HG03432 (cell line): ENCODE results near the gene MSANTD7.
"Not testable (repeated sequence)": the region's sequence is repeated elsewhere in the genome, so short reads cannot be mapped to it uniquely, and the experiment has no call there.

Source experiments
- ATAC-seq: cut with Tn5 transposase; IDR thresholded peaks from one replicate; pipeline ENCODE4 v1.9.1; 2021; ENCODE audit warnings: mild to moderate bottlenecking, moderate library complexity; ENCODE audit not compliant: unreplicated experiment

Gene MSANTD7

DNA sequence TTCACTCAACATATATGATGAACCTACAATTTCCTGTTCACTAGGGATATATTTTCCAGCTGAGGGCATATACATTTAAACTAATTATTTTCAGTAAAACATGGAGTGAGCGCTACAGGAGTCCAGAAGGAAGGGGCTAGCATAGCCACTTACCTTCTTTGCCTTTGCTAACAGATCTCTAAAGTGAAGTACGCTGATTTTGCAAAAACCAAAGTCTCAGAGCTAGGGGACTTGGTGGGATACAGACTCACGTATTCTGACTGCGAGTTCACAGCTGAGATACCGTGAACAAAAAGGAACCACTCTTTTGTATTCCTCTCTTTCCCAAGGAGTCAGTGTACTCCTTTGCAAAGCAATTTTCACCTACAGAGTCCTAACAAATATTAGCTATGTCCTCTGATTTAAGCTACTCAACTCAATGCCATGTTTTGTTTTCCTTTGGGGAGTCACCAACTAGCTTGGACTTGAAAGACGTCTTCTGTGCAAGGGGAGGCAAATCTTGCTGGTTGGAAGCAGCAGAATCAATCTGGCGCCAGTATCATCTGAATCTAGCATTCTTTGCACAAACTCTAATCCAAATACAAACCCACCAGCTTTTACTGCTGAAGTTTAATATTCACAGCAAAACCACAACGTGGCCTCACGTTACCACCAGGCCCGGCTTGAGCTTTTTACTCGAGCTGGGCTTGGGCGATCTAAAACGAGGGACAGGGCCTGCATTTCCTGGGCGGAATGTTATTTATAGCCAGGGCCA lies 926 bp upstream of the MSANTD7 start:
- no peak for ATAC-seq

DNA sequence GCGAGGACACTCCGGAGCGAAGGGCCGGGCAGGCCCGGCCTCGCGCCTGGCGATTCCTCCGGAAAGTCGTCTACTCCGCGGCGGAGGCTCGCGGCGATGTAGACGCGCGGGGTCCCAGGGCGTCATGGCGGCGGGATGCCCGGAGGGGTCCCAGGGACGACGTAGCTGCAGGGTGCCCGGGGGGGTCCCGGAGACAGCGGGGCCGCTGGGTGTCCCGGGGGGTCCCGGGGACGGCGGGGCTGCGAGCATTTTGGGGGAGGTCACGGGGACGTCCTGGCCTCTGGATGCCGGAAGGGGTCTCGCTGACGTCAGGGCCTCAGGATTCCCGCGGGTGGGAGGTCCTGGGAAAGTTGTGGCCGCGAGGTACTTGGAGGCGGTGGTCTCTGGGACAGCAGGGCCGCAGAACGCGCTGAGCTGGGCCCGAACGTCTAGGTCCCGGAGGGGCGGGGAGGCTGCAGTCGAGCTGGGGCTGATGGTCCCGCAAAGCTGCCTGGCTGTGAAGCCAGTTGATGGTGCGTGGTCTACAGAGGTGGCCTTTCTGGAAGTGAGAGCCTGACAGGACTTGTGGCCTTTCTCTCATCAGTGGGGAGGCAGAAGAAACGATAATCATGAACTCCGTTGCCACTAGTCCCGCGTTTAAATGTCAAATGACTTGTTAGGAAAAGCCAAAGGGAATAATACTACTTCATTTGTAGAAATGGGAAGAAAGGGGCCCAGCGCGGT lies 637 bp downstream of the MSANTD7 start:
- ATAC-seq, result peak; percentile 2

DNA sequence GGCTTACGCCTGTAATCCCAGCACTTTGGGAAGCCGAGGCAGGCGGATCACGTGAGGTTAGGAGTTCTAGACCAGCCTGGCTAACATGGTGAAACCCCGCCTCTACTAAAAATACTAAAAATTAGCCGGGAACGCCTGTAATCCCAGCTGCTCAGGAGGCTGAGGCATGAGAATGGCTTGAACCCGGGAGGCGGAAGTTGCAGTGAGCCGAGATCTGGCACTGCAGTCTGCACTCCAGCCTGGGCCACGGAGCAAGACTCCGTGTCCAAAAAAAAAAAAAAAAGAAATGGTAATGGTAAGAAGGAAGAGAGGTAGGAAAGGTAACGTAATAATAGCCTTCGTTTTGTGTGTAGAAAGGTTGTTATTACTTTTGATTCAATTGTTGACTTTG lies 1.2 kb downstream of the MSANTD7 start:
- ATAC-seq, result no peak

DNA sequence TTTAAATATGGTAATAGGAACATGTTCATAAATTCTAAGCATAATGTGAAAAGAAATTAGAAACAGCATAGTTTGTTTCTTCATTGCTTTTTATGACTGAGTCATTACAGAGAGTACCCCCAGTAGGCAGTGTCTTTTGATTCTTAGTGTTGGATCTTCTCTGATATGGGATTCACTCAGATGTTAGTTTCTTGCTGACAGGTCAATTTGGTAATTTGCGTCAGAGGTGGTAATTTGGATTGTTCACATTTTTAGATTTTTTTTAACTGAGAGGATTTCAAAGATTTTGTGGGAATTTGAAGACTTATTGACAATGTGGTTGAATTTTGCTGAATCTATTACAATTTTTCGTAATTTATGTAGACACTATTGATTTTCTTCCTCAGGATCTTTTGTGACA lies 2.1 kb downstream of the MSANTD7 start:
- no peak for ATAC-seq

DNA sequence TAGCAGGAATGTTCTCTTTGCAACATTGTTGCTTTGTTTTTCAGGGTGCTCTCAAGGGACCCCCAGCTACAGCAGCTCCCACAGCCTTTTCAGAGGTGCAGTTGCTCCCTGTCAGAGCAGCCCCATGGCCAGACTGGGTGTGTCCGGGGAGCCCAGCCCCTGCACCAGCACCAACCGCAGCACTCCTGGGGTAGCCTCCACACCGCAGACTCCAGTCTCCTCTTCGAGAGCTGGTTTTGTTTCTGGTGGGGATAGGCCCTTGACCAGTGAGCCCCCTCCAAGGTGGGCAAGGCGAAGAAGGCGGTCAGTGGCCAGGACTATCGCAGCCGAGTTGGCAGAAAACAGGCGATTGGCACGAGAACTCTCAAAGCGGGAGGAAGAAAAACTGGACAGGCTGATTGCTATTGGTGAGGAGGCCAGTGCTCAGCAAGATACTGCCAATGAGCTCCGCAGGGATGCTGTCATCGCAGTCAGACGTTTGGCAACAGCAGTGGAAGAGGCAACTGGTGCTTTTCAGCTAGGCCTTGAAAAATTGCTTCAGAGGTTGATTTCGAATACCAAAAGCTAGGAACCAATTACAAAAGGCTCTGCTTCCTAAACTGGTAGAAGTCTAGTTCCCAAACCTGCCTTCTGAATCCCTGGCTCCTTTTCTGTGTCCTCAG lies 5.4 kb downstream of the MSANTD7 start:
- ATAC-seq, result no peak

DNA sequence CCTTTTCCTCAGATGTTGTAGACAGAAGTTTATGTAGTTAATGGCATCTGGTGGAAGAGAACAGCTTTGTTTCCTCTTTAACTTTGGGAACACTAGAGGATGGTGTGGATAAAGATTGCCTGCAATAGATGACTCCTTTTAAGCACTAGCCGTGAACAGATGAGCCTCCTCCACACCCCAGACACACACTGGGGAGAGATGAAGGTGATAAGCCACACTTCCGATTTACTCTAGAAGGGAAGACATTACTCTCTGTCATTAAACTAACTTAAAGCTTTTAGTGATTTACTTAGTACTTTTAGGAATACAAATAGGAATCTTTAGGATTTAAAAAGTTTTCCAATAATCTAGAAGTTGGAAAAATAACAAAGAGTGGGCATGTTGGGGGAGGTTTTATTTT lies 6.8 kb downstream of the MSANTD7 start:
- no peak for ATAC-seq

DNA sequence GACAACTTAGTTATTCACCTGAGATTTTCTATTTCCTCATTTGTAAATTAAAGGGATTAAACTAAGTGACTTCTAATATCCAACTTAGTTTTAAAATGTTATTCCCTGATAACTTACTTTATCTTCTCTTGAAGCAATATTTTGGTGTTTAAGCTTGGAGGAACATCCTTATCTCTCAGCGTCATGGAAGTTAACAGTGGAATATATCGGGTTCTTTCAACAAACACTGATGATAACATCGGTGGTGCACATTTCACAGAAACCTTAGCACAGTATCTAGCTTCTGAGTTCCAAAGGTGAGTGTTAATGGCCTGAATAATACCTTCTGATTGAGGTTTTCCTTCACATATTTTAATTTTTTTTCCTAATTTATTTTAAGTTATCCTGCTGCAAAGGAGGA lies 14.1 kb downstream of the MSANTD7 start:
- ATAC-seq, result no peak

DNA sequence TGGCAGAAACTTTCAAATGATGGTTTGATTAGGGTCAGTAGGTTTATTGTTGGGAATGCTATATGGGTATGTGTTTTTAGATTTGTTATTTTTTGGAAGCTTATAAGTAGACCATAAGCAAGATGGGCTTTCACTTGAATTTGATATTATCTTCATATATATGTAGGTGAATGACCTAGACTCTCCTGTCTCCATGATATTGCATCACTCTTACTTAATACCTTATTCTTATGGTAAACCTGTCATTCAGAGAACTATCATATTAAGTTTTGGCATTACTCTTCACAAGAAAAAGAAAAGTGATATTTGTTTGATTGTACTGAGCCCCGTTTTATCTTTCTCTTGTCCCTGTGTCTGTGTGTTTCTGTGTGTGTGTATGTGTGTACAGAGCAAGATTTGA lies 17.3 kb downstream of the MSANTD7 start:
- no peak for ATAC-seq

DNA sequence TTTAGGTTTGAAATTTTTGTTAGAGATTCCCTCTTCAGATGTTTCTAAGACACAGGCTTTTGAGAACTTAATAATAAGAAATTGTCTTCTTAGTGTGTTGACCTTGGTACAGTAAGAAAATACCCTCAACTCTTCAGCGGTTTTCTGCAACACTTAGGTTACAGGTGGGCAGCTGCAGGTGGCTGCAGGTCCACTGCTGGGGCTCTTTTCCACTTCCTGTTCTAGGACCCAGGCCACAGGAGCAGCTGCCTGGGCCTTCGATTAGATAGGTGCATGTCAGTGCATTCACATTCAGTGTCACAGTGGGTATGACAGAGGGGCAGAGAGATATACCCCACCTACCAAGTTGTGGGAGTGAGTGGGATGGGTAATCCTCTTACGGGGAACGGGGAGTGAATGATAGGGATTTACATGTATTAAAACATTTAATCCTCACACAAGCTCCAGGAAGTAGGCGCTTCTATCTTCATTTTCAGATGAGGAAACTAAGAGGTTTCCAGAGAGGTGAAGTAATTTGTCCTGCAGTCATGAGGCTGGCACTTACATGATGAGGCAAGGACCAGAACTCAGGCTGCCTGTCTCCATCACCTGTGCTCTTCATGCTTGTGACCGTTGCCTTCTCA lies 20.3 kb downstream of the MSANTD7 start:
- ATAC-seq, result no peak

DNA sequence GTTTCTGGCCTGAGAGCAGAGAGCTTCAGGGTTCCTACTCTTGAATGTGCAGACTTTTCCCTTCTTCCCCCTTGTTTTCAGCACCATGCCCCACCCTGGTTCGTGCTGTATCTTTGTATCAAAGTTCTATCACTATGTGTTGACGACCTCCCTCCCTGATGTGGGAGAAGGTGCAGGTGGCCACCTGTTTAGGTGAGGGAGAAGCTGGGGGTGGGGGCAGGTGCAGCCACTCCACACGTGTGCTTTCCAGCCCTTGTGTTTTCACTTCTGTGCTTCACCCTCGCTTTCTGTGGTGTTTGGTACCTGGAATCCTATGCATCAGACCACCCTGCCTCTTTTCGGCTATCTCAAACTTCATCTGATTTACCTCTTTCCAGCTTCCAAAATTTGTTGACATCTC lies 20.9 kb downstream of the MSANTD7 start:
- no peak for ATAC-seq

DNA sequence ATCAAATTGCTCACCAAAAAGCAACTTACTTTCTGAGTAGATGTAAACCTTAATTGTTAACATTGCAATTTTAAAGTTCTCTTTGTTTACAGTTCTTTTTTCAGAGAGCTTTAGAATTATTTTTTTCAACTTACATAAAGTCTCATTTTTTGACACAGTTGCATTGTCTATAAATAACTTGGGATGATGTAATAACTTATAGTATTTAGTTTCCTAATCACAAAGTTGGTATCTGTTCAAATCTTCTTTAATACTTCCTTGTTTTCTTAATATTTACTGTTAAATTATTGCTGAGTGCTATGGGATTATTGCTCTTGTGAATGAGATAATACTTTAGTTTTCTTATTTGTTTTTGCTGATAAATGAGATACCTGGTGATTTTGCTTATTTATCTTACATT lies 21.7 kb downstream of the MSANTD7 start:
- no peak for ATAC-seq

DNA sequence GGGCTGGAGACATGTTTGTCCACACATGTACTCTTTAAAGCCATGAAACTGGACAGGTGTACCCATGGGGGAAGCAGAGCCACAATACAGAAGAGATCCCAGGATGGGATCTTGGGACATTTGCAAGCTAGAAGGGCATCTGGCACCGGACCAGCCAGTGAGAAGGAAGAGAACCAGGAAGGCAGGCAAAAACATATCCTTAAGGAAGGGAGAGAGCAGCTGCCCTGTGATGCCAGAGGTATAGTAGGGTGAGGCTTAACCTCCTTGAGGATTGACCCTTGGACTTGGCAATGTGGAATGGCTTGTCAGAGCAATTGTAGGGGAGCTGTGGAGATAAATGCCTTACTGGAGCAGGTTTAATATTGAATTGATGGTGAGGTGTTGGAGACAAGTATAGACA lies 22.7 kb downstream of the MSANTD7 start:
- no peak for ATAC-seq

DNA sequence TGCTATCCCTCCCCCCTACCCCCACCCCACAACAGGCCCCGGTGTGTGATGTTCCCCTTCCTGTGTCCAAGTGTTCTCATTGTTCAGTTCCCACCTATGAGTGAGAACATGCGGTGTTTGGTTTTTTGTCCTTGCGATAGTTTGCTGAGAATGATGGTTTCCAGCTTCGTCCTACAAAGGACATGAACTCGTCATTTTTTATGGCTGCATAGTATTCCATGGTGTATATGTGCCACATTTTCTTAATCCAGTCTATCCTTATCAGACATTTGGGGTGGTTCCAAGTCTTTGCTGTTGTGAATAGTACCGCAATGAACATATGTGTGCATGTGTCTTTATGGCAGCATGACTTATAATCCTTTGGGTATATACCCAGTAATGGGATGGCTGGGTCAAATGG lies 26.4 kb downstream of the MSANTD7 start:
- not testable (repeated sequence) for ATAC-seq

DNA sequence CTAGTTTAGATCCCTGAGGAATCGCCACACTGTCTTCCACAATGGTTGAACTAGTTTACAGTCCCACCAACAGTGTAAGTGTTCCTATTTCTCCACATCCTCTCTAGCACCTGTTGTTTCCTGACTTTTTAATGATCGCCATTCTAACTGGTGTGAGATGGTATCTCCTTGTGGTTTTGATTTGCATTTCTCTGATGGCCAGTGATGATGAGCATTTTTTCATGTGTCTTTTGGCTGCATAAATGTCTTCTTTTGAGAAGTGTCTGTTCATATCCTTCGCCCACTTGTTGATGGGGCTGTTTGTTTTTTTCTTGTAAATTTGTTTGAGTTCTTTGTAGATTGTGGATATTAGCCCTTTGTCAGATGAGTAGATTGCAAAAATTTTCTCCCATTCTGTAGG lies 26.8 kb downstream of the MSANTD7 start:
- ATAC-seq, result not testable (repeated sequence)

DNA sequence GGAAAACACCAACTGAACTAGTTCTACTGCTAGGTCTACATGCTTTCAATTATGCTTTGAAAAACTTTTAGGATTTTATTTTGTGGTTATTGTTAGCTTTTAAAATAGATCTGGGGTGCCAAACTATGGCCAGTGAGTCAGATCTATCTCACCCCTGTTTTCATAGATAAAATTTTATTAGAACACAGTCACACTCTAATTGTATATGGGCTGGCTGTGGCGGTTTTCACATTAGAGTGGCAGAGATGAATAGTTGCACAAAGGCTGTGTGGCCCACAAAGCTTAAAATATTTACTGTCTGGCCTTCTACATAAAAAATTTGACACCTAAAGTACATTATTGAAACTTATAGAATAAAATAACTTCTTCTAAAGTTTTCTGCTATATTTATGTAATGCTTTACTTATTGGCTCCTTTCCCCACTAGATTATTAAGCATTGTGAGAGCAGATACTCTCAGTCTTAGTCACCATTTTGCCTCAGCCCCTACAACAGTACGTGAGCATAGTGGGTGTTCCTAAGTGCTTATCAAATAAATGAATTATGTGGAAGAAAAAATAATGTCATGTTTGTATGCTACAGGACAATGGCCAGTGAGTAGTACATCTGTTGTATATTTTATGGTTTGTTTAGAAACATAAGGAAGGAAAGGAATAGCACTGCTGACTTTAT lies 35.1 kb downstream of the MSANTD7 start:
- peak; percentile 47 for ATAC-seq

DNA sequence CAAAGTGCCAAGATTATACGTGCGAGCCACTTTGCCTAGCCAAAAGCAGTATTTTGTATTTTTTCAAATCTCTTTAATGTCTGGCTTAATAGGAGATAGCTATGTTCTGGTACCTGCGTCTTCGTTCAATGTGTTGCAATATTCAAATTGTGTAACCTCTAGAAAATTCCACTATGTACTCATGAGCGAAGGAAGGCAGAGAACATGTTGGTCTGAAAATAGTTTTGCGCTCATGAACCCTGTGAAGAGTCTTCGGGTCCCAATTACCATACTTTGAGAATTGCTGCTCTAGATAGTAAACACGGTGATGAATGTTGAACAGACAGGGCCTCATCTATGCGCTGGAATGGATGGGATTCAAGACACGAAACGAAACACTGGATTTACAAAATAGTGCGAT lies 37.8 kb downstream of the MSANTD7 start:
- ATAC-seq, result no peak

DNA sequence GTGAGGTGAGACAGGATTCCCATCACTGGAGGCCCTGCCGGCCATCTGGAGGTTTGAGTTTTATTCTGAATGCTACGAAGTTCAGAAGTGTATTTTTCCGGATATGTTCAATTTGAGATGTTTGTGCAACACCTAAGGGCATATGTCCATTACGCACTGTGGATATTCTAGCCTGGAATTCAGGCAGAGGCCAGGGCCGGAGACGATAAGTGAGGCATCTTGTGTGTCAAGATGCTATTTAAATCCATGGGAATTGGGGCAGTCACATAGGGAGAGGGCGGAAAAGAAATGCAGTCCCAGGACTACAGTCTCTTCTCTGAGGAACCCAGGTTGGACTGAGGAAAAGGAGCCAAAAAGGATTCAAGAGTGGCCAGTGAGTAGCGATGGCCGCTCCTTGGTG lies 38.7 kb downstream of the MSANTD7 start:
- ATAC-seq, result no peak

DNA sequence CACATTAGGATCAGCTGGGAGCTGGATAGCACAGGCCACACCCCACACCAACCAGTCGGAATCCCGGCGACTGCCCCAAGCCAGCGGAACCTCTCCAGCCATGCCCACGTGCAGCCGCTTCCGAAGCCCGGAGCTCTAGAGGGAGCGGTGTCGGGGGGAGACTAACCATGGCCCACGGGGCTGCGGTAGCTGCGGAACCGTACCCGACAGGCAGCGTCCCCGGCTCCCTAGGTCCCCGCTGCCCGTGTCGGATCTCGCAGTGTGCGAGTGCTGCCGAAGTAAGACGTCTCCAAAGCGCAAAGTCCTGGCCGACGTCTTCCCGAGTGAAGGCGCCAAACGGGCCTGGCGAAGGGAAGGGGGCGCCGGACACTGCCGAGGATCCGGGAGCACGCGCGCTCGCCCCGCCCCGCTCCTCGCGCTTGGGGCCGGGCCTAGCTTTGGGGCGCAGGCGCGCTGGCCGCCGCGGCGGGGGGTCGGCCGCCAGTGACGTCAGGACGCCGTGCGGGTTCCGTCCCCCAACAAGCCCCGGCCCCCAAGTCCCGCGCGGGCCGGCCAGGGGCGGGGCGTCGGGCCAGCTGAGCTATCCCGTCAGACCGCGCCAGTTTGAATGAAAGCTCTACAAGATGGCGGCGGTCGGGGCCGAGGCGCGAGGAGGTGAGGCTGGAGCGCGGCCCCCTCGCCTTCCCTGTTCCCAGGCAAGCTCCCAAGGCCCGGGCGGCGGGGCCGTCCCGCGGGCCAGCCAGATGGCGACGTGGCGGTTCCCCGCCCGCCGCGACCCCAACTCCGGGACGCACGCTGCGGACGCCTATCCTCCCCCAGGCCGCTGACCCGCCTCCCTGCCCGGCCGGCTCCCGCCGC lies 40.4 kb downstream of the MSANTD7 start, which contains the start of gene SUV39H2:
Gene SUV39H2, plus strand, starts transcription at position 601 of the 858 bp plus-strand sequence. Its CDS starts 23 bp downstream, at position 624.
- ATAC-seq, result peak; percentile 93

DNA sequence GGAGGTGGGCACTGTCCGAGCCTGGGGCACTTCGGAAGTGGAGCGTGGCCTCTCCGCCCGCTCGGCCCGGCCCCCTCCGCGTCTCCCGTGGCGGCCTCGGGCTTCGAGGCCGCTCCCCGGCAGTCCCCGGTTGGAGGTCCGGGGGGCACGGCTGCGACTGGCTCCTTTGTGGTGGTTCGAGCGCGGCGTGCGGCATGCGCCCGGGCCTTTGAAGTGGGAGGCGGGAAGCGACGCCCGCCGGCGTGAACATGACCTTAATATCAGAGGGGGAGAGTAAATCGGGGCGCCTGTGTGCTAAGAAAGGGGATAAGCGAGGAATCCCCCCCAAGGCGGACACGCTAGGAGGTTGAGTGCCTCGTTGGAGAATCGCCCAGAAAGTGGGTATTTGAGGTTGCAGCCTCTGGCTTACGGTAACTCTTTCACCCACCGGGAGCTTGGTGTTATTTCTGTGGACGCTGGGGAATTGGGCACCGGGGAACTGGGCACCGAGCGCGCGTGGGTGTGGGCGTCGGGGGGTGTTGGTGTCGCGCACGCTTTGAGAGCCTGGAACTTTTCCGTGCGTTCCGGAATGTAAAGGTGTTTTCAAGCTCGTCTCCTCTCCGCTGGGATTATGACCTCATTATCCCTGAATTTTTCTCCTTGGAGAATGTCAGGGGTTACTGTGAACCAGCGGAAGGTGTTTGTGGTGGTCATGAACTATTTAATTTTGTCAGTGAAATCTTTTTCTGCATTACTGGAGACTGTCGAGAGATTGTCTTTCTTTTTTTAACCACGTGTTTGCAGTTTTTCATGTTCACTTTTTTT lies 41.2 kb downstream of the MSANTD7 start:
- peak; percentile 1 for ATAC-seq
